ENCODE results near the gene RBMS3. TPM values are rescaled to one million over a fixed set of nuclear protein-coding genes. Genes with fewer than 3 reads are reported as not detected.

Gene RBMS3
- total and polyA plus RNA-seq, 2 of the 8 experiments (the other 6 are each of a cell fraction or from before 2014, with no cell fraction given), result 3.7 to 6.9 TPM

- Histone ChIP-seq H3K79me1 (ENCODE audit: low read depth, low read length) (no peaks in the 10 kb centered on the region), H2AK5ac (ENCODE audit: low read depth, low read length) (no peak overlapping the region), H3K79me2 (ENCODE audit: control insufficient read depth in 1 of 2, insufficient read depth in 2 of 2, low read length in 2 of 2) (no peaks in the 10 kb centered on the region), H2BK15ac (ENCODE audit: low read length) (no peak overlapping the region), H4K91ac (replicated peaks; ENCODE audit: insufficient read length, low read length) (no peak overlapping the region), H3K56ac (replicated peaks; ENCODE audit: insufficient read length, low read depth, low read length) (no peak overlapping the region), H3K27ac (ENCODE audit: low read depth, low read length) (no peak overlapping the region), H3K18ac (ENCODE audit: extremely low read depth, low read length) (no peak overlapping the region), H3K23ac (ENCODE audit: insufficient read length) (no peak overlapping the region), H4K8ac (ENCODE audit: extremely low read depth, insufficient read depth, low read length) (no peak overlapping the region), H2BK12ac (ENCODE audit: low read depth, low read length) (no peak overlapping the region), H2BK20ac (ENCODE audit: low read length) (no peak overlapping the region), H2BK120ac (replicated peaks; ENCODE audit: low read depth, low read length) (no peak overlapping the region), H4K5ac (ENCODE audit: insufficient read length, low read depth, low read length) (no peak overlapping the region), H3K36me3 (ENCODE audit: control insufficient read depth in 2 of 4, insufficient read depth in 4 of 4, low read length in 3 of 4) (no peaks in the 10 kb centered on the region), H3K4ac (replicated peaks; ENCODE audit: insufficient read length, low read depth, low read length) (no peak overlapping the region), H2BK5ac (ENCODE audit: low read depth, low read length) (no peak overlapping the region), H3K9ac (replicated peaks in 1 of 4; ENCODE audit: extremely low read depth in 1 of 4, low read depth in 3 of 4, low read length in 3 of 4) (no peak overlapping the region; a peak in 1 of 7 replicates), H4K20me1 (replicated peaks in 1 of 2; ENCODE audit: control insufficient read depth in 1 of 2, insufficient read depth in 2 of 2, low read length in 2 of 2) (no peaks in the 10 kb centered on the region), H3K4me2 (ENCODE audit: insufficient read depth in 1 of 2, low read depth in 2 of 2, low read length in 2 of 2) (no peak overlapping the region), H3K14ac (ENCODE audit: insufficient read length) (no peak overlapping the region), H2AFZ (ENCODE audit: low read length) (no peak overlapping the region), H3K23me2 (ENCODE audit: low read depth, low read length) (no peaks in the 10 kb centered on the region), H3K4me1 (replicated peaks in 1 of 4; ENCODE audit: control insufficient read depth in 3 of 4, insufficient read depth in 4 of 4, low read length in 3 of 4) (no peaks in the 10 kb centered on the region), H3K27me3 (replicated peaks in 1 of 4; ENCODE audit: control insufficient read depth in 3 of 4, extremely low read depth in 1 of 4, insufficient read depth in 3 of 4, low read length in 3 of 4) (no peaks in the 10 kb centered on the region), H3K4me3 (ENCODE audit: extremely low read depth in 1 of 4, insufficient read depth in 2 of 4, low read depth in 3 of 4, low read length in 4 of 4) (no peak overlapping the region), H3K9me3 (ENCODE audit: insufficient read depth in 2 of 2, low read depth in 1 of 2, low read length in 1 of 2) (no peaks in the 10 kb centered on the region)
- DNase-seq (ENCODE audit: low read depth in 1 of 2, low spot score in 2 of 2) (no peak), FAIRE-seq (no peak)
- TF ChIP-seq JUN (IDR thresholded peaks at IDR 0.05; ENCODE audit: low read depth, low read length), result no peak
- no peak for TF ChIP-seq ASH2L (IDR thresholded peaks at IDR 0.05; ENCODE audit: low read length)
- no peak for TF ChIP-seq RFX5 (IDR thresholded peaks at IDR 0.05; ENCODE audit: borderline replicate concordance, low read depth, low read length)
- TF ChIP-seq USF2 (IDR thresholded peaks at IDR 0.05; ENCODE audit: low read length), result no peak
- TF ChIP-seq POLR2AphosphoS5 (IDR thresholded peaks at IDR 0.05; ENCODE audit: low read depth, low read length), result no peak
- TF ChIP-seq SIN3A (conservative IDR thresholded peaks at IDR 0.05 in 1 of 2, IDR thresholded peaks at IDR 0.05 in 1 of 2; ENCODE audit: low read depth in 1 of 2, low read length in 2 of 2), result no peak
- ChIA-PET POLR2A (ENCODE audit: partially characterized antibody) (no interaction called here), CTCF (ENCODE audit: partially characterized antibody) (no interaction called here)
- WGBS, 2 experiments (ENCODE audit: extremely low coverage in 1 of 2, insufficient coverage in 1 of 2, insufficient read length in 1 of 2, insufficient replicate concordance in 2 of 2, low coverage in 1 of 2, low lambda C conversion rate in 2 of 2, missing lambda C conversion rate in 1 of 2), result 95% methylated on average over 3 of the region's 3 CpGs; no CpG with 5 or more reads in 1 of the 2 experiments
Measured at GRCh38 chr3:29608414-29609327, 327.8 kb downstream of the RBMS3 start.
